Measurements from ENCODE around the gene TMEM30B. TPM values are rescaled to one million over a fixed set of nuclear protein-coding genes. Genes with fewer than 3 reads are reported as not detected.

Gene TMEM30B
- polyA plus RNA-seq, 2 donors, result 12.8 to 14.1 TPM

DNA sequence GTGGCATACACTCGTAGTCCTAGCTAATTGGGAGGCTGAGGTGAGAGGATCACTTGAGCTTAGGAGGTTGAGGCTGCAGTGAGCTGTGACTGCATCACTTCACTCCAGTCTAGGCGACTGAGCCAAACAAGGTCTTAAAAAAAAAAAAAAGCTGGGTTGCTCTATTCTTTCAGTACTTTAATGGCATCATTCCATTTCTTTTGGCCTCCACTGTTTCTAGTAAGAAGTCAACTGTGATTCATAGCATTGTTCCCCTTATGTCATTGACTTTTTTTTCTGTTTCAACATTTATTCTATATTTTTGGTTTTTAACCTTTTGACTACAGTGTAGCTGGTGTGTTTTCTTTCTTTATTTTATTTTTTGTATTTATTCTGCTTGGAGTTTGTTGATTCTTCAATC, 23.6 kb upstream of the TMEM30B start:
- WGBS, 2 donors, result 91 to 94% methylated on average over 2 of the region's 2 CpGs
- no peak overlapping the region for H3K27ac ChIP-seq (ENCODE audit: low read depth in 2 of 2, low read length in 1 of 2)
- no peaks in the 10 kb centered on the region for H3K4me1 ChIP-seq (ENCODE audit: control insufficient read depth in 2 of 2, insufficient read depth in 2 of 2, low read length in 1 of 2)
- no peak overlapping the region for H3K4me3 ChIP-seq (ENCODE audit: low read depth in 1 of 2, low read length in 2 of 2)
- H3K9me3 ChIP-seq (ENCODE audit: control insufficient read depth in 2 of 2, insufficient read depth in 1 of 2, low read depth in 1 of 2, low read length in 1 of 2), result no peaks in the 10 kb centered on the region
- H3K27me3 ChIP-seq (ENCODE audit: control insufficient read depth in 1 of 2, insufficient read depth in 2 of 2, low read length in 2 of 2), result no peaks in the 10 kb centered on the region
- no peaks in the 10 kb centered on the region for H3K36me3 ChIP-seq (ENCODE audit: control insufficient read depth in 2 of 2, insufficient read depth in 2 of 2, low read length in 1 of 2)

DNA sequence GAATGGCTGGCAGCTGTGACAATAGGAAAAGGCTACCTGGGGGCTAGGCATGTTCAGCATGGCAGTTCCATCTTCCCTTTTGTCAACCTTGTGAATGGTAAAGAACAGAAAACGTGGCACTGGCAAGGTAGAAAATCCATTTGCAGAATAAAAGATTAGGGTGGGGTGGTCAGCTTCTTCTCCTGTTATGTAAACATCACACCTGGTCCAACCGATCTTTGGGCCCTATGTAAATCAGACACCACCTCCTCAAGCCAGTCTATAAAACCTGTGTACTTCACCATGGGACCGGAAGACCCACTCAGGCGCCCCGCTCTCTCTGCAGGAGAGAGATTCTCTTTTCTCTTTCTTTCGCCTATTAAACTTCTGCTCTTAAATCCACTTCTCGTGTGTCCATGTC, 19.6 kb upstream of the TMEM30B start:
- H3K4me3 ChIP-seq (ENCODE audit: low read depth in 1 of 2, low read length in 2 of 2), result no peak overlapping the region
- H3K36me3 ChIP-seq (ENCODE audit: control insufficient read depth in 2 of 2, insufficient read depth in 2 of 2, low read length in 1 of 2), result no peaks in the 10 kb centered on the region
- H3K27ac ChIP-seq (ENCODE audit: low read depth in 2 of 2, low read length in 1 of 2), result no peak overlapping the region
- WGBS, 2 donors, result 85 to 91% methylated on average over 7 of the region's 7 CpGs
- no peaks in the 10 kb centered on the region for H3K9me3 ChIP-seq (ENCODE audit: control insufficient read depth in 2 of 2, insufficient read depth in 1 of 2, low read depth in 1 of 2, low read length in 1 of 2)
- H3K27me3 ChIP-seq (ENCODE audit: control insufficient read depth in 1 of 2, insufficient read depth in 2 of 2, low read length in 2 of 2), result no peaks in the 10 kb centered on the region
- H3K4me1 ChIP-seq (ENCODE audit: control insufficient read depth in 2 of 2, insufficient read depth in 2 of 2, low read length in 1 of 2), result no peaks in the 10 kb centered on the region

GRCh38 chr14:61300209-61300608, 19.1 kb upstream of the TMEM30B start:
- no peak overlapping the region for H3K27ac ChIP-seq (ENCODE audit: low read depth in 2 of 2, low read length in 1 of 2)
- no peak overlapping the region for H3K4me3 ChIP-seq (ENCODE audit: low read depth in 1 of 2, low read length in 2 of 2)
- no peaks in the 10 kb centered on the region for H3K36me3 ChIP-seq (ENCODE audit: control insufficient read depth in 2 of 2, insufficient read depth in 2 of 2, low read length in 1 of 2)
- H3K9me3 ChIP-seq (ENCODE audit: control insufficient read depth in 2 of 2, insufficient read depth in 1 of 2, low read depth in 1 of 2, low read length in 1 of 2), result no peaks in the 10 kb centered on the region
- WGBS, 2 donors, result 56 to 75% methylated on average over 2 of the region's 2 CpGs
- no peaks in the 10 kb centered on the region for H3K4me1 ChIP-seq (ENCODE audit: control insufficient read depth in 2 of 2, insufficient read depth in 2 of 2, low read length in 1 of 2)
- no peaks in the 10 kb centered on the region for H3K27me3 ChIP-seq (ENCODE audit: control insufficient read depth in 1 of 2, insufficient read depth in 2 of 2, low read length in 2 of 2)

DNA sequence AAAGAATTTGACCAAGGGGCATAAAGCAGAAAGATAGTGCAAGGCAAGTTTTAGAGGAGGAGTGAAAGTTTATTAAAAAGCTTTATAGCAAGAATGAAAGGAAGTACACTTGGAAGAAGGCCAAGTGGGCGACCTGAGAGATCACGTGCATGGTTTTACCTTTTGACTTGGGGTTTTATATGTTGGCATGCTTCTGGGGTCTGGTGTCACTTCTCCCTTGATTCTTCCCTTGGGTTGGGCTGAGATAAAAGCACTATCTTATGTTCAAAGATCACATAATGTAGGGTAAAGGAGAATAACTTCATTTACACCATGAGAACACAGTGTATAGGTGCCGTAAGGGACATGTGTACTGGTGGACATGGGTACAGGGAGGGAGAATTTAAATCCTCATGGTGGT, 17.7 kb upstream of the TMEM30B start:
- 44 to 51% methylated on average over 3 of the region's 3 CpGs for WGBS, 2 donors

GRCh38 chr14:61297581-61297980, 16.4 kb upstream of the TMEM30B start:
- 78 to 83% methylated on average over 6 of the region's 6 CpGs for WGBS, 2 donors
- Histone ChIP-seq H3K4me3 (ENCODE audit: low read depth in 1 of 2, low read length in 2 of 2) (no peak overlapping the region), H3K4me1 (ENCODE audit: control insufficient read depth in 2 of 2, insufficient read depth in 2 of 2, low read length in 1 of 2) (no peaks in the 10 kb centered on the region), H3K9me3 (ENCODE audit: control insufficient read depth in 2 of 2, insufficient read depth in 1 of 2, low read depth in 1 of 2, low read length in 1 of 2) (no peaks in the 10 kb centered on the region), H3K27me3 (ENCODE audit: control insufficient read depth in 1 of 2, insufficient read depth in 2 of 2, low read length in 2 of 2) (no peaks in the 10 kb centered on the region), H3K27ac (ENCODE audit: low read depth in 2 of 2, low read length in 1 of 2) (no peak overlapping the region), H3K36me3 (ENCODE audit: control insufficient read depth in 2 of 2, insufficient read depth in 2 of 2, low read length in 1 of 2) (no peaks in the 10 kb centered on the region)

More for the DNA sequence above, 17.7 kb upstream of the TMEM30B start:
- no peaks in the 10 kb centered on the region for H3K9me3 ChIP-seq (ENCODE audit: control insufficient read depth in 2 of 2, insufficient read depth in 1 of 2, low read depth in 1 of 2, low read length in 1 of 2)
- H3K27ac ChIP-seq (ENCODE audit: low read depth in 2 of 2, low read length in 1 of 2), result no peak overlapping the region
- no peaks in the 10 kb centered on the region for H3K27me3 ChIP-seq (ENCODE audit: control insufficient read depth in 1 of 2, insufficient read depth in 2 of 2, low read length in 2 of 2)
- no peaks in the 10 kb centered on the region for H3K36me3 ChIP-seq (ENCODE audit: control insufficient read depth in 2 of 2, insufficient read depth in 2 of 2, low read length in 1 of 2)
- H3K4me3 ChIP-seq (ENCODE audit: low read depth in 1 of 2, low read length in 2 of 2), result no peak overlapping the region
- no peaks in the 10 kb centered on the region for H3K4me1 ChIP-seq (ENCODE audit: control insufficient read depth in 2 of 2, insufficient read depth in 2 of 2, low read length in 1 of 2)

DNA sequence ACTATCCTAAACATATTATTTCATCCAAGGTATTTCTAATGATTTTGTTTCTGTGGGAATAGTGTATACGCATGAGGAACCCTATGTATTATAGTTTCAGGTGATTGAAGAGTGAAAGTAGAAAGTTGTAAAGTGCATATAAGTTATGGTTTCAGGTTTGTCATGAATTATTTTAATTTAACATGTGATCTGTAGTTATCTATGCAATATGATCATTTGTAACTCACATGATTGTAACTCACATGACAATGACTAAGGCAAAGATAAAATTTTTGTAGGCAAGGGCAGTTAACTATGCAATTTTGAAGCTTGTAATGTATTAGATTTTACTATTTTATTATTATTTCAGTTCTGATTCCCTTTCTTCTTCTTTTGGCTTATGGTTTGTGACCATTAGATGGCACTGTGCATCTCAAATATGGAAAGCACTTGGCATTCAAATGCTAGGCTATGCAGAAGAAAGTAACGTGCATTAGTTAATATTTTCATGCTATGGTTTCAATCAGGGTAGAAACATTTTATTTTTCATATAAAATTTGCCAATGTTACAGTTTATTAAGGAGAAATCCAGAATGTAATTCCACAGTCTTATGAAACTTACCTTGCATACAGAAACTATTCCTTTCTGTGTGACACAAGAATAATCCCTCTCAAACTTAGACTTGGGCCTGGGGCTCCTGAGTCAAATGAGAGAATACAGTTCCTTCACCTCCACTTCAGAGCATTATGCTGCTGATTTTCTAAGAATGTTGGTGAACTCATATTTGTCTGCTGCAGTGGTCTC, 15.8 kb upstream of the TMEM30B start:
- Histone ChIP-seq H3K36me3 (ENCODE audit: control insufficient read depth in 2 of 2, insufficient read depth in 2 of 2, low read length in 1 of 2) (no peaks in the 10 kb centered on the region), H3K9me3 (ENCODE audit: control insufficient read depth in 2 of 2, insufficient read depth in 1 of 2, low read depth in 1 of 2, low read length in 1 of 2) (no peaks in the 10 kb centered on the region), H3K4me1 (ENCODE audit: control insufficient read depth in 2 of 2, insufficient read depth in 2 of 2, low read length in 1 of 2) (no peaks in the 10 kb centered on the region), H3K27me3 (ENCODE audit: control insufficient read depth in 1 of 2, insufficient read depth in 2 of 2, low read length in 2 of 2) (no peaks in the 10 kb centered on the region), H3K27ac (ENCODE audit: low read depth in 2 of 2, low read length in 1 of 2) (no peak overlapping the region), H3K4me3 (ENCODE audit: low read depth in 1 of 2, low read length in 2 of 2) (no peak overlapping the region)
- WGBS, 2 donors, result 29 to 30% methylated on average over 2 of the region's 2 CpGs

GRCh38 chr14:61296151-61296550, 15.0 kb upstream of the TMEM30B start:
- Histone ChIP-seq H3K4me1 (ENCODE audit: control insufficient read depth in 2 of 2, insufficient read depth in 2 of 2, low read length in 1 of 2) (no peaks in the 10 kb centered on the region), H3K4me3 (ENCODE audit: low read depth in 1 of 2, low read length in 2 of 2) (no peak overlapping the region), H3K27ac (ENCODE audit: low read depth in 2 of 2, low read length in 1 of 2) (no peak overlapping the region), H3K9me3 (ENCODE audit: control insufficient read depth in 2 of 2, insufficient read depth in 1 of 2, low read depth in 1 of 2, low read length in 1 of 2) (no peaks in the 10 kb centered on the region), H3K36me3 (ENCODE audit: control insufficient read depth in 2 of 2, insufficient read depth in 2 of 2, low read length in 1 of 2) (no peaks in the 10 kb centered on the region), H3K27me3 (ENCODE audit: control insufficient read depth in 1 of 2, insufficient read depth in 2 of 2, low read length in 2 of 2) (no peaks in the 10 kb centered on the region)
- WGBS, 2 donors, result 30 to 31% methylated on average over 3 of the region's 3 CpGs

- no peaks in the 10 kb centered on the region for H3K27me3 ChIP-seq (ENCODE audit: control insufficient read depth in 1 of 2, insufficient read depth in 2 of 2, low read length in 2 of 2)
- no peak overlapping the region for H3K4me3 ChIP-seq (ENCODE audit: low read depth in 1 of 2, low read length in 2 of 2)
- H3K36me3 ChIP-seq (ENCODE audit: control insufficient read depth in 2 of 2, insufficient read depth in 2 of 2, low read length in 1 of 2), result no peaks in the 10 kb centered on the region
- H3K27ac ChIP-seq (ENCODE audit: low read depth in 2 of 2, low read length in 1 of 2), result no peak overlapping the region
- no peaks in the 10 kb centered on the region for H3K4me1 ChIP-seq (ENCODE audit: control insufficient read depth in 2 of 2, insufficient read depth in 2 of 2, low read length in 1 of 2)
- 46 to 51% methylated on average over 1 of the region's 1 CpG for WGBS, 2 donors
- H3K9me3 ChIP-seq (ENCODE audit: control insufficient read depth in 2 of 2, insufficient read depth in 1 of 2, low read depth in 1 of 2, low read length in 1 of 2), result no peaks in the 10 kb centered on the region
Observed at GRCh38 chr14:61290701-61291100, 9.6 kb upstream of the TMEM30B start.

- no peaks in the 10 kb centered on the region for H3K27me3 ChIP-seq (ENCODE audit: control insufficient read depth in 1 of 2, insufficient read depth in 2 of 2, low read length in 2 of 2)
- no peaks in the 10 kb centered on the region for H3K9me3 ChIP-seq (ENCODE audit: control insufficient read depth in 2 of 2, insufficient read depth in 1 of 2, low read depth in 1 of 2, low read length in 1 of 2)
- H3K27ac ChIP-seq (ENCODE audit: low read depth in 2 of 2, low read length in 1 of 2), result no peak overlapping the region
- no peak overlapping the region for H3K4me3 ChIP-seq (ENCODE audit: low read depth in 1 of 2, low read length in 2 of 2)
- no peaks in the 10 kb centered on the region for H3K4me1 ChIP-seq (ENCODE audit: control insufficient read depth in 2 of 2, insufficient read depth in 2 of 2, low read length in 1 of 2)
- 76 to 77% methylated on average over 3 of the region's 3 CpGs for WGBS, 2 donors
- no peaks in the 10 kb centered on the region for H3K36me3 ChIP-seq (ENCODE audit: control insufficient read depth in 2 of 2, insufficient read depth in 2 of 2, low read length in 1 of 2)
Observed at GRCh38 chr14:61288720-61289119, 7.6 kb upstream of the TMEM30B start.

GRCh38 chr14:61288228-61288627, 7.1 kb upstream of the TMEM30B start:
- 76 to 86% methylated on average over 4 of the region's 4 CpGs for WGBS, 2 donors
- no peak overlapping the region for H3K4me3 ChIP-seq (ENCODE audit: low read depth in 1 of 2, low read length in 2 of 2)
- no peaks in the 10 kb centered on the region for H3K9me3 ChIP-seq (ENCODE audit: control insufficient read depth in 2 of 2, insufficient read depth in 1 of 2, low read depth in 1 of 2, low read length in 1 of 2)
- no peaks in the 10 kb centered on the region for H3K36me3 ChIP-seq (ENCODE audit: control insufficient read depth in 2 of 2, insufficient read depth in 2 of 2, low read length in 1 of 2)
- H3K27me3 ChIP-seq (ENCODE audit: control insufficient read depth in 1 of 2, insufficient read depth in 2 of 2, low read length in 2 of 2), result no peaks in the 10 kb centered on the region
- no peaks in the 10 kb centered on the region for H3K4me1 ChIP-seq (ENCODE audit: control insufficient read depth in 2 of 2, insufficient read depth in 2 of 2, low read length in 1 of 2)
- no peak overlapping the region for H3K27ac ChIP-seq (ENCODE audit: low read depth in 2 of 2, low read length in 1 of 2)

All from esophagus (tissue), 2 donors.